Transverse colon (tissue), 4 donors: ENCODE data around the gene PLA2G4E. TPM values are rescaled to one million over a fixed set of nuclear protein-coding genes. Genes with fewer than 3 reads are reported as not detected.

Experiments used
- DNase-seq: peaks from one replicate; pipeline ENCODE4 v3.0.0-alpha.2; 2019
- H3K27ac ChIP-seq, 4 donors: fragments of 200-600 bp; sonication (generic); 2 replicates each; pipeline ENCODE4 v1.5.1; 2016 to 2018; ENCODE audit warnings: inconsistent platforms in 4 of 4
- H3K27me3 ChIP-seq: fragments of 200-600 bp; sonication (generic); 2 replicates; pipeline ENCODE4 v1.5.1; 2017; ENCODE audit warnings: inconsistent platforms
- H3K36me3 ChIP-seq, 4 donors: fragments of 200-600 bp; sonication (generic); 2 replicates each; pipeline ENCODE4 v1.5.1; 2017 to 2019; ENCODE audit warnings: inconsistent platforms in 4 of 4
- H3K4me1 ChIP-seq, 4 donors: fragments of 200-600 bp; sonication (generic); 2 replicates each; pipeline ENCODE4 v1.5.1; 2017 to 2020; ENCODE audit warnings: inconsistent platforms in 4 of 4
- H3K4me3 ChIP-seq, 4 donors: fragments of 200-600 bp; sonication (generic); 1 replicate in 1 of 4; 2 replicates in 3 of 4; pipeline versions ENCODE4 v1.5.1 to v1.6.1; 2017 to 2019; ENCODE audit warnings: inconsistent platforms in 4 of 4
- H3K9me3 ChIP-seq, 2 donors: fragments of 200-600 bp; sonication (generic); 2 replicates each; pipeline ENCODE4 v1.5.1; 2017 to 2019; ENCODE audit warnings: inconsistent platforms in 2 of 2
- EP300 ChIP-seq: sonication (generic); formaldehyde crosslinking; IDR thresholded peaks from one replicate; pipeline ENCODE4 v1.6.1; 2017; ENCODE audit warnings: antibody characterized with exemption, low read depth
- POLR2A ChIP-seq: fragments of 450-650 bp; IDR thresholded peaks from one replicate; pipeline ENCODE4 v1.6.1; 2016; ENCODE audit warnings: antibody characterized with exemption, mild to moderate bottlenecking, moderate library complexity
- POLR2AphosphoS5 ChIP-seq, 3 donors: sonication (generic); formaldehyde crosslinking; IDR thresholded peaks; one replicate each; pipeline ENCODE4 v1.6.1; 2016; ENCODE audit warnings: antibody characterized with exemption in 3 of 3
- WGBS, 2 donors: methylation state at CpG; one replicate each; pipeline ENCODE4 v1.1.5; 2018; ENCODE audit warnings: low coverage in 1 of 2; 5-methylcytosine and 5-hydroxymethylcytosine counted together
- in situ Hi-C, 4 donors: fragments of 200-750 bp; cut with MboI; loops; one replicate each; pipeline versions ENCODE4 v1.15.0 to v1.15.1; 2017; ENCODE audit warnings: low sequenced_read_pairs in 3 of 4, low pct_ligation_motif_present in 1 of 4, low pct_unique_long_range_greater_than_20kb in 1 of 4
- intact Hi-C: fragments of 100-400 bp; cut with DNase I; formaldehyde crosslinking; loops from one replicate; pipeline ENCODE4 v1.15.1; 2023; ENCODE audit warnings: low total_unique reads
- total RNA-seq, 4 donors: library from RNA; depleted of rRNA; stranded (reverse); fragments of >200 nt; gene quantifications; one replicate each; pipeline ENCODE4 v1.1.0, GENCODE V29; 2016
- TF ChIP-seq, protein P1 (sequence below), 5 experiments: fragments of 200-600 bp in 3 of 5; fragments of 450-650 bp in 2 of 5; sonication (generic) in 3 of 5; IDR thresholded peaks; 1 replicate in 2 of 5; 2 replicates in 3 of 5; pipeline ENCODE4 v1.5.1; 2016 to 2017; ENCODE audit warnings: antibody characterized with exemption in 5 of 5, inconsistent platforms in 3 of 5, mild to moderate bottlenecking in 2 of 5, moderate library complexity in 1 of 5

The PLA2G4E gene
- total RNA-seq, 4 donors from 2014 or later, result 0.32 TPM; not detected in 3

DNA sequence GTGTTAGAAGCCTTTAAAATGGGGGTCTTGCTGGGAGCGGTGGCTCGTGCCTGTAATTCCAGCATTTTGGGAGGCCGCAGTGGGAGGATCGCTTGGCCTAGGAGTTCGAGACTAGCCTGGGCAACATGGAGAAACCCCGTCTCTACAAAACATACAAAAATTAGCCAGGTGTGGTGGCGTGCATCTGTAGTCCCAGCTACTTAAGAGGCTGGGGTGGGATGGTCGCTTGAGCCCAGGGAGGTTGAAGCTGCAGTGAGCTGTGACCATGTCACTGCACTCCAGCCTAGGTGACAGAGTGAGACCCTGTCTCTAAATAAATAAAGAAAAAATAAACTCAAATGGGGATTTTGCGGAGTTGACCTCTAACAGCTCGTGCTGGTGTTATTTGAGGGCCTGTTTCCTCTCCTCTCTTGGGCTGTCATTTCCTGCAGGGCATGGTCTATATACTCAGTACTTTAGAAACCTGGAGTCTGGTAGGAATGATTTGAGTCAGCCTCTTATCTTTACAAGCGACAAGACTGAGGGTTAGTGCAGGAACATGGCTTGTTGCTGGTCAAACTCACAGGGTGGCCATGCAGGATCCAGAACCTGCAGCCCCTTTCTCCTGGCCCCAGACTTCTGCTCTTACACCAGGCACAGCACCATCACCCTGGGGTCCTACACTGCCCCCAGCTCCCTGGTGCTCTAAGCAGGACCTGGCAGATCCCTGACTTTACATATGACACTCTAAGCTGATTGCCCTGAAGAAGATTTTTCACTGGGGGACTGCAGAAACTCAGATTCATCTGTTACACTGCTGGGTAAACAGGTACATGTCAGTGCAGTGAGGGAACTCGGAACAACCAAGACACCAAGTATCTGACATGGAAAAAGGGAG is 63.6 kb downstream of the PLA2G4E start:
- peaks cover 0 to 41% (median 21%) of the 10 kb centered on the region in 4 donors for H3K4me1 ChIP-seq
- peak overlapping the region; percentile 24 to 46 (median 42) for H3K27ac ChIP-seq
- no peaks in the 10 kb centered on the region for H3K27me3 ChIP-seq
- in situ Hi-C loops (no loop called here), intact Hi-C loops (no loop called here)
- 17 to 78% methylated on average over 1 to 12 of the region's 12 CpGs for WGBS, 2 donors
- H3K36me3 ChIP-seq, result peaks cover 0 to 9% (median 3%) of the 10 kb centered on the region in 4 donors
- H3K4me3 ChIP-seq, result no peak overlapping the region
- no peak for TF ChIP-seq POLR2A
- TF ChIP-seq, protein P1, sequence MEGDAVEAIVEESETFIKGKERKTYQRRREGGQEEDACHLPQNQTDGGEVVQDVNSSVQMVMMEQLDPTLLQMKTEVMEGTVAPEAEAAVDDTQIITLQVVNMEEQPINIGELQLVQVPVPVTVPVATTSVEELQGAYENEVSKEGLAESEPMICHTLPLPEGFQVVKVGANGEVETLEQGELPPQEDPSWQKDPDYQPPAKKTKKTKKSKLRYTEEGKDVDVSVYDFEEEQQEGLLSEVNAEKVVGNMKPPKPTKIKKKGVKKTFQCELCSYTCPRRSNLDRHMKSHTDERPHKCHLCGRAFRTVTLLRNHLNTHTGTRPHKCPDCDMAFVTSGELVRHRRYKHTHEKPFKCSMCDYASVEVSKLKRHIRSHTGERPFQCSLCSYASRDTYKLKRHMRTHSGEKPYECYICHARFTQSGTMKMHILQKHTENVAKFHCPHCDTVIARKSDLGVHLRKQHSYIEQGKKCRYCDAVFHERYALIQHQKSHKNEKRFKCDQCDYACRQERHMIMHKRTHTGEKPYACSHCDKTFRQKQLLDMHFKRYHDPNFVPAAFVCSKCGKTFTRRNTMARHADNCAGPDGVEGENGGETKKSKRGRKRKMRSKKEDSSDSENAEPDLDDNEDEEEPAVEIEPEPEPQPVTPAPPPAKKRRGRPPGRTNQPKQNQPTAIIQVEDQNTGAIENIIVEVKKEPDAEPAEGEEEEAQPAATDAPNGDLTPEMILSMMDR (IDR thresholded peaks at IDR 0.05), result no peak
- TF ChIP-seq EP300, result no peak
- no peak for TF ChIP-seq POLR2AphosphoS5 (IDR thresholded peaks at IDR 0.05)
- no peak for DNase-seq
- H3K9me3 ChIP-seq, result no peaks in the 10 kb centered on the region

DNA sequence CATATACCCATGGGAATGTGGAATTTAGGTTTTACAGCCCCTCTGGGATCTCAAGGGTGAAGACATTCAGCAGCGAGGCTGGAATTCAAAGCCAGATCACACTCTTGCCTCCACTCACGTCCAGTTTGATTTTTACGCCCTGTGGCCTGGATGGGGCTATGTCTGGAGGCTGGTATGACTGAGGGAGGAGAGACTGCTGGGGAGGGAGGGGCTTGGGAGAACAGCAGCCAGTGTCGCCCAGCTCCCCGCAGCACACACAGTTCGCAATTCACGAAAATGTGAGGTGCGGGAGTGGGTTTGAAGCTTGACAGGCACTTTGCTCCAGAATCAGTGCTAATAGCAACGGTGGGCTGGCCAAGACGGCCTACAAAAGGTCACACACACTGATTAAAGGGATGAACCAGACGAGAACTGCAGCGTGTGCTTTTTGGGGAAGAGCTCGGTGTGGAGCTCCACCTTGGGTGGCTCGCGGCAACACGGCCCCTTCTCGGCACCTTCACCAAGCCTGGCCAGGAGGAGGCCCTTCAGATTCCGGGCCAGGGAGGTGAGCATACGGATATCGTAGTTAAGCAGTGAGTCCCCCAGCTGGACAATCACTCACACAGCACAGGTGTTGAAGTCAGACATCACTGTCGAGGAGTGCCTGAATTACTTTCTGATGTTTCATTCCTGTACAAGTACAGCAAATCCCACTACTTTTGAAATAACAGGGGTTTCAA is 64.9 kb downstream of the PLA2G4E start:
- in situ Hi-C loops, result no loop called here
- no peak for DNase-seq
- intact Hi-C loops, result no loop called here
- H3K27me3 ChIP-seq, result no peaks in the 10 kb centered on the region
- no peak overlapping the region for H3K27ac ChIP-seq
- 87 to 90% methylated on average over 4 to 21 of the region's 21 CpGs for WGBS, 2 donors
- TF ChIP-seq POLR2A (no peak), EP300 (no peak), POLR2AphosphoS5 (IDR thresholded peaks at IDR 0.05) (no peak)
- TF ChIP-seq, protein P1 (IDR thresholded peaks at IDR 0.05), result no peak
- H3K4me1 ChIP-seq, result peaks cover 0 to 38% (median 12%) of the 10 kb centered on the region in 4 donors
- peaks cover 0 to 9% (median 3%) of the 10 kb centered on the region in 4 donors for H3K36me3 ChIP-seq
- no peaks in the 10 kb centered on the region for H3K9me3 ChIP-seq
- H3K4me3 ChIP-seq, result no peak overlapping the region

- H3K4me1 ChIP-seq, result peaks cover 0 to 31% (median 8%) of the 10 kb centered on the region in 4 donors
- no peaks in the 10 kb centered on the region for H3K9me3 ChIP-seq
- H3K4me3 ChIP-seq, result no peak overlapping the region
- no peak overlapping the region for H3K27ac ChIP-seq
- TF ChIP-seq POLR2AphosphoS5 (IDR thresholded peaks at IDR 0.05) (no peak), EP300 (no peak), POLR2A (no peak)
- TF ChIP-seq, protein P1 (IDR thresholded peaks at IDR 0.05), result no peak
- intact Hi-C loops (no loop called here), in situ Hi-C loops (no loop called here)
- WGBS, 2 donors, result 81 to 83% methylated on average over 3 to 7 of the region's 7 CpGs
- no peak for DNase-seq
- H3K27me3 ChIP-seq, result no peaks in the 10 kb centered on the region
- peaks cover 0 to 9% (median 3%) of the 10 kb centered on the region in 4 donors for H3K36me3 ChIP-seq
Measured at GRCh38 chr15:41955100-41955499, 65.7 kb downstream of the PLA2G4E start.

DNA sequence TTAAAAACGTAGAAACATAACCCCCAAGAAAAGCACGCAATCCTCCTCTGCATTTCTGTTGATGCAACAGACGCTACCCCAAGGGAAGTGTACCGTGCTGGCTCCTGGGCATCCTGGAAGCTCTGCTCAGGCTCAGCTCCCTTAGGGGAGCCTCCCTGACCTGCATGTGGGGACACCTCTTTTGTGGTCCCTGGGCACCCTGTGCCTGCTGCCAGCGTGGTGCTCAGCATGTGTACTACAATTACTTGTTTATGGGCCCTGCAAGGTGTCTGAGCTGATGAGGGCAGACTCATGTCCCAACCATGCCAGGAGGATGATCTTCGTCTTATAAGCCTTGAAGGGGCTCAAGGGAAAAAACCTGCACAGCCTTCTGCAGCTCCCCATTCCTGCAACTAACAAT is 66.8 kb downstream of the PLA2G4E start:
- intact Hi-C loops, result no loop called here
- in situ Hi-C loops, result no loop called here
- WGBS, 2 donors, result 88 to 90% methylated on average over 2 to 6 of the region's 6 CpGs
- H3K27me3 ChIP-seq, result no peaks in the 10 kb centered on the region
- H3K4me3 ChIP-seq, result no peak overlapping the region
- TF ChIP-seq, protein P1 (IDR thresholded peaks at IDR 0.05), result no peak
- TF ChIP-seq POLR2AphosphoS5 (IDR thresholded peaks at IDR 0.05) (no peak), EP300 (no peak), POLR2A (no peak)
- no peaks in the 10 kb centered on the region for H3K9me3 ChIP-seq
- H3K4me1 ChIP-seq, result peaks cover 0 to 35% (median 7%) of the 10 kb centered on the region in 4 donors
- no peak for DNase-seq
- no peak overlapping the region for H3K27ac ChIP-seq
- peaks cover 0 to 9% (median 3%) of the 10 kb centered on the region in 4 donors for H3K36me3 ChIP-seq
